Activated B cell treated with CpG ODN at 0.5 μM for 24 hours (primary cell): Measurements from ENCODE around the gene KMT5C. TPM values are rescaled to one million over a fixed set of nuclear protein-coding genes. Genes with fewer than 3 reads are reported as not detected.

Source experiments
- ATAC-seq: fragments of 200-7000 bp; cut with Tn5 transposase; one replicate; pipeline ENCODE4 v1.10.0; 2021; ENCODE audit warnings: low read depth, mild to moderate bottlenecking, moderate library complexity
- CTCF ChIA-PET: fragments of 350-600 bp; sonication (Branson Sonifier 250); formaldehyde crosslinking; loops from one replicate; lab custom pipeline; 2021; ENCODE audit warnings: antibody characterized with exemption; lab: Charles Lee
- POLR2A ChIA-PET: fragments of 350-600 bp; sonication (Branson Sonifier 250); formaldehyde crosslinking; loops from one replicate; lab custom pipeline; 2021; ENCODE audit warnings: antibody characterized with exemption; lab: Charles Lee
- DNase-seq: peaks from one replicate; pipeline ENCODE4 v3.0.0; 2022
- H3K27ac Mint-ChIP-seq: one replicate; pipeline ENCODE4 v1.8.0; 2020; ENCODE audit warnings: mixed read lengths
- H3K27me3 Mint-ChIP-seq: one replicate; pipeline ENCODE4 v1.8.0; 2021; ENCODE audit warnings: mixed read lengths
- H3K36me3 Mint-ChIP-seq: one replicate; pipeline ENCODE4 v1.8.0; 2021; ENCODE audit warnings: low read depth, mixed read lengths
- H3K4me1 Mint-ChIP-seq: one replicate; pipeline ENCODE4 v1.8.0; 2021; ENCODE audit warnings: mixed read lengths
- H3K4me3 Mint-ChIP-seq: one replicate; pipeline ENCODE4 v1.8.0; 2020; ENCODE audit warnings: mild to moderate bottlenecking, mixed read lengths
- H3K9me3 Mint-ChIP-seq: one replicate; pipeline ENCODE4 v1.8.0; 2020; ENCODE audit warnings: mixed read lengths
- intact Hi-C: fragments of 100-400 bp; cut with micrococcal nuclease; formaldehyde crosslinking; loops from one replicate; pipeline ENCODE4 v1.15.1; 2024
- total RNA-seq: library from RNA; stranded (reverse); gene quantifications from 2 replicates; pipeline ENCODE4 v1.2.3, GENCODE V29; 2022
- TF ChIP-seq, protein P1 (sequence below): fragments of 200-600 bp; IDR thresholded peaks from one replicate; pipeline ENCODE4 v1.8.0; 2022; ENCODE audit warnings: antibody characterized with exemption, mild to moderate bottlenecking

The KMT5C gene
- total RNA-seq, 1 donor from 2014 or later = 8.1 TPM

DNA sequence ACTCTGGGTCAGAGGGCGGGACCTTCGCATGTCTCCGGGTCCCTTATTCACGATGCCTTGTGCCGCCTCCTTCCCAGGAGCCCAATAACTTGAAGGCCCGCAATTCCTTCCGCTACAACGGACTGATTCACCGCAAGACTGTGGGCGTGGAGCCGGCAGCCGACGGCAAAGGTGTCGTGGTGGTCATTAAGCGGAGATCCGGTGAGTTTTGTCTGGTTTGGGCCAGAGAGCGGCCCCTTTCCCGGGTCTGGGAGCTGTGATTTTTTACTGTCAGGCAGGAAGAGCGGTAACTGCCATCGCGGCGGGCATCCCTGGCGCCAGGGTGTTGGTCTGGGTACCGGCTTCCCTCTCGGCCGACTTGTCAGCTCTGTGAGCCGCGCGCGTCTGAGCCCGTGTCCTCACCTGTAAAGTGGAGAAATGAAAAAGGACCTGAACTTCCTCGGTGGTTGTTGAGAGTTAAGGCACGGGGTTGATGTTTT, 46.9 kb downstream of the KMT5C start:
- intact Hi-C loops = loop anchor here (1.0 kb wide), 1 partner anchor 117 kb away; no protein-coding TSS in a partner anchor
- ATAC-seq (no peak), DNase-seq (no peak)
- peak overlapping the region; percentile 99 for H3K27ac Mint-ChIP-seq
- TF ChIP-seq, protein P1, sequence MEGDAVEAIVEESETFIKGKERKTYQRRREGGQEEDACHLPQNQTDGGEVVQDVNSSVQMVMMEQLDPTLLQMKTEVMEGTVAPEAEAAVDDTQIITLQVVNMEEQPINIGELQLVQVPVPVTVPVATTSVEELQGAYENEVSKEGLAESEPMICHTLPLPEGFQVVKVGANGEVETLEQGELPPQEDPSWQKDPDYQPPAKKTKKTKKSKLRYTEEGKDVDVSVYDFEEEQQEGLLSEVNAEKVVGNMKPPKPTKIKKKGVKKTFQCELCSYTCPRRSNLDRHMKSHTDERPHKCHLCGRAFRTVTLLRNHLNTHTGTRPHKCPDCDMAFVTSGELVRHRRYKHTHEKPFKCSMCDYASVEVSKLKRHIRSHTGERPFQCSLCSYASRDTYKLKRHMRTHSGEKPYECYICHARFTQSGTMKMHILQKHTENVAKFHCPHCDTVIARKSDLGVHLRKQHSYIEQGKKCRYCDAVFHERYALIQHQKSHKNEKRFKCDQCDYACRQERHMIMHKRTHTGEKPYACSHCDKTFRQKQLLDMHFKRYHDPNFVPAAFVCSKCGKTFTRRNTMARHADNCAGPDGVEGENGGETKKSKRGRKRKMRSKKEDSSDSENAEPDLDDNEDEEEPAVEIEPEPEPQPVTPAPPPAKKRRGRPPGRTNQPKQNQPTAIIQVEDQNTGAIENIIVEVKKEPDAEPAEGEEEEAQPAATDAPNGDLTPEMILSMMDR = no peak
- POLR2A ChIA-PET = interaction anchor here (1.2 to 11.3 kb wide), 6 partner anchors 16 to 131 kb away, joined by 3 to 215 read pairs (median 10); partner anchors contain the start of genes PPP6R1, UBE2S and ZNF628
- H3K4me3 Mint-ChIP-seq = peak overlapping the region; percentile 100
- H3K9me3 Mint-ChIP-seq = no peaks in the 10 kb centered on the region
- H3K27me3 Mint-ChIP-seq = no peaks in the 10 kb centered on the region
- CTCF ChIA-PET = interaction anchor here (1.1 kb wide), 1 partner anchor 117 kb away, joined by 3 read pairs; no protein-coding TSS in a partner anchor
- H3K4me1 Mint-ChIP-seq = peaks cover 67% of the 10 kb centered on the region
- peaks cover 59% of the 10 kb centered on the region for H3K36me3 Mint-ChIP-seq

DNA sequence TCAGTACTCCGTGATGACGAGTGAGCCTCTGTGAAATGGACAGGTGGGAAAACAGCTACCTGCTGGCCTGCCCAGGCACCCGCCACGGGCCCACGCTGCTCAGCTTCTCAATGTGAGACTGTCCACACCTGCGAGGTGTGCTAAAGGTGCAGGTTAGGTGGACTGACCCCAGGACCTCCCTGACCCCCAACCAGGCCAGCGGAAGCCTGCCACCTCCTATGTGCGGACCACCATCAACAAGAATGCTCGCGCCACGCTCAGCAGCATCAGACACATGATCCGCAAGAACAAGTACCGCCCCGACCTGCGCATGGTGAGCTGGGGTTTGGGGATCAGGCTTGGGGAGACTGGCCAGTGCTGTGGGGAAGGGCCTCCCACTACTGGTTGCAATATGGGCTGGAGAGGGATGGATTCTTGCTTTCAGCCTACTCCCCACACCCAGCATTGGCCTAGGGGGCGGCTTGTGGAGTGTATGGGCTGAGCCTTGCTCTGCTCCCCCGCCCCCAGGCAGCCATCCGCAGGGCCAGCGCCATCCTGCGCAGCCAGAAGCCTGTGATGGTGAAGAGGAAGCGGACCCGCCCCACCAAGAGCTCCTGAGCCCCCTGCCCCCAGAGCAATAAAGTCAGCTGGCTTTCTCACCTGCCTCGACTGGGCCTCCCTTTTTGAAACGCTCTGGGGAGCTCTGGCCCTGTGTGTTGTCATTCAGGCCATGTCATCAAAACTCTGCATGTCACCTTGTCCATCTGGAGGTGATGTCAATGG, 48.2 kb downstream of the KMT5C start:
- H3K27ac Mint-ChIP-seq = peak overlapping the region; percentile 30
- no peaks in the 10 kb centered on the region for H3K9me3 Mint-ChIP-seq
- no peak for ATAC-seq
- peak overlapping the region; percentile 100 for H3K4me3 Mint-ChIP-seq
- POLR2A ChIA-PET = interaction anchor here (1.2 to 11.3 kb wide), 4 partner anchors 15 to 129 kb away, joined by 4 to 215 read pairs (median 8); partner anchors contain the start of genes HSPBP1, PPP6R1, UBE2S and ZNF628
- TF ChIP-seq, protein P1 = no peak
- CTCF ChIA-PET = interaction anchor here (1.1 kb wide), 1 partner anchor 116 kb away, joined by 3 read pairs; no protein-coding TSS in a partner anchor
- no peak for DNase-seq
- peaks cover 66% of the 10 kb centered on the region for H3K4me1 Mint-ChIP-seq
- H3K27me3 Mint-ChIP-seq = no peaks in the 10 kb centered on the region
- intact Hi-C loops = no loop called here
- peaks cover 69% of the 10 kb centered on the region for H3K36me3 Mint-ChIP-seq

DNA sequence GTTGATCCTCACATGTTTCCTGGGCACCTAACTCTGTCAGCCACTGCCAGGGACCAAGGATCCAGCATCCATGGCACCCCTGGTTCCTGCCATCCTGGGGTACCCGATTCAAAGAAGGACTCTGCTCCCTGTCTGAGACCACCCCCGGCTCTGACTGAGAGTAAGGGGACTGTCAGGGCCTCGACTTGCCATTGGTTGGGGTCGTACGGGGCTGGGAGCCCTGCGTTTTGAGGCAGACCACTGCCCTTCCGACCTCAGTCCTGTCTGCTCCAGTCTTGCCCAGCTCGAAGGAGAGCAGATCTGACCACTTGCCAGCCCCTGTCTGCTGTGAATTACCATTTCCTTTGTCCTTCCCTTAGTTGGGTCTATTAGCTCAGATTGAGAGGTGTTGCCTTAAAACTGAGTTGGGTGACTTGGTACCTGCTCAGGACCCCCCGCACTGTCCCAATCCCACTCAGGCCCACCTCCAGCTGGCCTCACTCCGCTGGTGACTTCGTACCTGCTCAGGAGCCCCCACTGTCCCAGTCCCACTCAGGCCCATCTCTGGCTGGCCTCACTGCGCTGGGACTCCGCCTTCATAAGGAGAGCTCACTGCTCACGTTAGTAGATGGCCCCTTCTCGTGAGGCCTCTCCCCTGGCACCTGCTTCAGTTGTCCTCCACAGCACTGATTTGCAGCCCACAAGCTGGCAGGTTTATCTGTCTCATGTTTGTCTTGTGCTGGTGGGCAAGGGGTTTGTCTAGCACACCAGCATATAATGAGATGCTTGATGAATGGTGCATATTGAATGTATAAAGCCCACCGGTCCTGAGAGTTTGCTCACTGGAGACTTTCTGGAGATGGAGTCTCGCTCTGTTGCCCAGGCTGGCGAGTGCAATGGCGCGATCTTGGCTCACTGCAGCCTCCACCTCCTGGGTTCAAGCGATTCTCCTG, 50.0 kb downstream of the KMT5C start:
- H3K27me3 Mint-ChIP-seq = no peaks in the 10 kb centered on the region
- TF ChIP-seq, protein P1 = no peak
- H3K36me3 Mint-ChIP-seq = peaks cover 73% of the 10 kb centered on the region
- ChIA-PET CTCF (interaction anchor here (0.6 kb wide), 1 partner anchor 36 kb away, joined by 3 read pairs; no protein-coding TSS in a partner anchor), POLR2A (interaction anchor here (0.6 to 11.3 kb wide), 3 partner anchors 13 to 146 kb away, joined by 3 to 215 read pairs (median 4); partner anchors contain the start of gene UBE2S)
- ATAC-seq (no peak), DNase-seq (no peak)
- peak overlapping the region; percentile 2 for H3K4me3 Mint-ChIP-seq
- no peaks in the 10 kb centered on the region for H3K9me3 Mint-ChIP-seq
- intact Hi-C loops = no loop called here
- peak overlapping the region; percentile 63 for H3K27ac Mint-ChIP-seq
- peaks cover 56% of the 10 kb centered on the region for H3K4me1 Mint-ChIP-seq

DNA sequence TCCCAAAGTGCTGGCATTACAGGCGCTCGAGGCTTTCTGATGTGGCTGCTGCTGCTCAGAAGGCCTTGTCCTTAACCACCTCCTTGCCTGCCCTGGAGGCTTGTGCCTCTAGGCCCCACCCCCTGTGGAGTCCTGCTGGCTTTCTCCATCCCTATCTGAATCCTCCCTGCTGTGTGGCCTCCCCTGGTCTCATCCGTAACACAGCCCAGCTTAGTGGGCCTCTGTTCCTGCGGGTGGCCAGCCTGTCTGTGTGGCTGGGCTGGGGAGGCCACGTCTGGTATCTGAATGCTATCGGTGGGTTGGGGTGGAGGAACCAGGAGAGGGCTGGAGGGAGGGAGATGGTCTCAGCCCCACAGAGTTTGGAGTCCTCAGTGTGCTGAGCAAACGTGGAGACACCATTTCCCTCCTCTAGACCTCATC, 50.8 kb downstream of the KMT5C start:
- ChIA-PET CTCF (no interaction called here), POLR2A (interaction anchor here (0.6 to 11.3 kb wide), 2 partner anchors 12 to 55 kb away, joined by 3 to 215 read pairs; partner anchors contain the start of gene UBE2S)
- Mint-ChIP-seq H3K4me3 (no peak overlapping the region), H3K9me3 (no peaks in the 10 kb centered on the region), H3K36me3 (peaks cover 73% of the 10 kb centered on the region), H3K4me1 (peaks cover 48% of the 10 kb centered on the region), H3K27ac (peak overlapping the region; percentile 32), H3K27me3 (no peaks in the 10 kb centered on the region)
- intact Hi-C loops = no loop called here
- TF ChIP-seq, protein P1 = no peak
- ATAC-seq (no peak), DNase-seq (no peak)
